ENCODE measurements around the gene ANKRD17. TPM values are rescaled to one million over a fixed set of nuclear protein-coding genes. Genes with fewer than 3 reads are reported as not detected.

The ANKRD17 gene
- total and polyA plus RNA-seq, 9 of the 15 experiments (the other 6 are each of a cell fraction or from before 2014, with no cell fraction given), result 25.5 to 86.9 (median 52.2) TPM

GRCh38 chr4:73275318-73275654 is 16.7 kb upstream of the ANKRD17 start (continued):
- no peak for TF ChIP-seq IRF1 (CRISPR knock-in tag; IDR thresholded peaks at IDR 0.05; ENCODE audit: borderline replicate concordance)

- Histone ChIP-seq H3K27ac (ENCODE audit: extremely low read depth, low read depth, low read length) (no peak overlapping the region), H3K9me3 (replicated peaks; ENCODE audit: control insufficient read depth, insufficient read depth, low read depth, low read length) (no peaks in the 10 kb centered on the region; the same call in 1 of the 2 replicates), H3K79me2 (ENCODE audit: control insufficient read depth, insufficient read depth, low read length) (no peaks in the 10 kb centered on the region), H2AFZ (ENCODE audit: low read depth, low read length) (no peak overlapping the region), H4K20me1 (replicated peaks; ENCODE audit: control insufficient read depth, insufficient read depth, low read length) (no peaks in the 10 kb centered on the region), H3K4me3 (no peak overlapping the region), H3K9ac (ENCODE audit: insufficient read depth in 1 of 2, low read depth in 2 of 2, low read length in 2 of 2) (no peak overlapping the region), H3K4me2 (ENCODE audit: insufficient read depth, low read length) (no peak overlapping the region), H3K9me1 (ENCODE audit: control insufficient read depth, insufficient read depth, low read length) (no peaks in the 10 kb centered on the region), H3K36me3 (ENCODE audit: control insufficient read depth, insufficient read depth, low read length) (no peaks in the 10 kb centered on the region), H3K4me1 (replicated peaks in 1 of 2; ENCODE audit: control insufficient read depth in 2 of 2, insufficient read depth in 2 of 2, low read length in 2 of 2) (no peaks in the 10 kb centered on the region), H3K27me3 (ENCODE audit: control insufficient read depth in 2 of 2, insufficient read depth in 2 of 2, low read length in 2 of 2) (no peaks in the 10 kb centered on the region)
- intact Hi-C loops (cut with micrococcal nuclease) (no loop called here), in situ Hi-C loops (cut with MboI) (no loop called here)
- ATAC-seq (no peak), DNase-seq (ENCODE audit: extremely low read depth in 1 of 4, low spot score in 3 of 4) (no peak), FAIRE-seq (no peak)
- no TSS peak for BruUV-seq (replicated peaks)
- ChIA-PET POLR2A (no interaction called here), CTCF (ENCODE audit: low intra/inter-chr PET ratio) (no interaction called here)
- TF ChIP-seq POLR2H (tag; IDR thresholded peaks at IDR 0.05; ENCODE audit: low read depth) (no peak), PTBP1 (IDR thresholded peaks at IDR 0.05; ENCODE audit: low read depth, low read length) (no peak), MXD1 (CRISPR knock-in tag; IDR thresholded peaks at IDR 0.05; ENCODE audit: borderline replicate concordance, poor library complexity, severe bottlenecking) (no peak), RCOR1 (IDR thresholded peaks at IDR 0.05; ENCODE audit: borderline replicate concordance in 1 of 2, low read depth in 2 of 2, low read length in 2 of 2) (no peak), IRF2 (CRISPR knock-in tag; IDR thresholded peaks at IDR 0.05) (no peak), SAFB2 (IDR thresholded peaks at IDR 0.05; ENCODE audit: borderline replicate concordance, low read depth, low read length, severe bottlenecking) (no peak), ZNF589 (CRISPR knock-in tag; IDR thresholded peaks at IDR 0.05; ENCODE audit: low read depth) (no peak), ZNF609 (CRISPR knock-in tag; IDR thresholded peaks at IDR 0.05; ENCODE audit: borderline replicate concordance) (no peak), ETV6 (IDR thresholded peaks at IDR 0.05; ENCODE audit: borderline replicate concordance in 1 of 2, low read depth in 2 of 2, low read length in 1 of 2) (no peak), ETV6 (CRISPR knock-in tag; IDR thresholded peaks at IDR 0.05; ENCODE audit: borderline replicate concordance) (no peak), ATF3 (IDR thresholded peaks at IDR 0.05) (no peak), ATF3 (CRISPR knock-in tag; conservative IDR thresholded peaks at IDR 0.05) (no peak), XRCC4 (IDR thresholded peaks at IDR 0.05; ENCODE audit: extremely low read depth, insufficient read depth, insufficient read length) (no peak)
These were observed 14.2 kb upstream of the ANKRD17 start for GRCh38 chr4:73272816-73273215.
